HL-60/S4 treated with retinoic acid at 250 ng/mL for 4 days and 3 days (cell line): ENCODE results near the gene PLCH1.

Source experiments
- in situ Hi-C: fragments of 300-500 bp; cut with MboI; formaldehyde crosslinking; loops from 2 replicates; pipeline ENCODE4 v1.7.0; 2022; ENCODE audit warnings: low sequenced_read_pairs

PLCH1 gene

GRCh38 chr3:155744626-155745324 lies at the start of gene PLCH1:
PLCH1 (minus strand) TSS chr3:155745071; CDS start chr3:155704224, 40,847 bp downstream.
- in situ Hi-C loops, result no loop called here

GRCh38 chr3:155792532-155792931 lies 47.7 kb upstream of the PLCH1 start:
- in situ Hi-C loops, result no loop called here

GRCh38 chr3:155791190-155791589 lies 46.3 kb upstream of the PLCH1 start:
- in situ Hi-C loops, result no loop called here

- in situ Hi-C loops, result no loop called here
These were observed 45.5 kb upstream of the PLCH1 start for GRCh38 chr3:155790272-155790925.

GRCh38 chr3:155785662-155786295 lies 40.9 kb upstream of the PLCH1 start:
- in situ Hi-C loops, result no loop called here

- in situ Hi-C loops, result no loop called here
These were observed 37.6 kb upstream of the PLCH1 start for GRCh38 chr3:155782390-155782953.

GRCh38 chr3:155780291-155780690 lies 35.4 kb upstream of the PLCH1 start:
- in situ Hi-C loops, result no loop called here

- in situ Hi-C loops, result no loop called here
These were observed 33.6 kb upstream of the PLCH1 start for GRCh38 chr3:155778462-155778861.

GRCh38 chr3:155772801-155773200 lies 27.9 kb upstream of the PLCH1 start:
- in situ Hi-C loops, result no loop called here

GRCh38 chr3:155771126-155771525 lies 26.3 kb upstream of the PLCH1 start:
- in situ Hi-C loops, result no loop called here

GRCh38 chr3:155766206-155766605 lies 21.3 kb upstream of the PLCH1 start:
- in situ Hi-C loops, result no loop called here

GRCh38 chr3:155763870-155764463 lies 19.1 kb upstream of the PLCH1 start:
- in situ Hi-C loops, result no loop called here

- in situ Hi-C loops, result no loop called here
These were observed 15.8 kb upstream of the PLCH1 start for GRCh38 chr3:155760653-155761052.

GRCh38 chr3:155757577-155757976 lies 12.7 kb upstream of the PLCH1 start:
- in situ Hi-C loops, result no loop called here

- in situ Hi-C loops, result no loop called here
These were observed 8.3 kb upstream of the PLCH1 start for GRCh38 chr3:155753038-155753639.

GRCh38 chr3:155748611-155749365 lies 3.9 kb upstream of the PLCH1 start:
- in situ Hi-C loops, result no loop called here

- in situ Hi-C loops, result no loop called here
These were observed 3.0 kb upstream of the PLCH1 start for GRCh38 chr3:155747946-155748290.

- in situ Hi-C loops, result no loop called here
These were observed 2.5 kb upstream of the PLCH1 start for GRCh38 chr3:155747286-155747945.

GRCh38 chr3:155746703-155747102 lies 1.8 kb upstream of the PLCH1 start:
- in situ Hi-C loops, result no loop called here
